Hematopoietic multipotent progenitor cell treated with erythropoietin and hydrocortisone succinate and interleukin-3 and kit ligand, for 15 days (in vitro differentiated cells): ENCODE data around the gene MTREX.

Source experiments
- DNase-seq: peaks from one replicate; pipeline ENCODE4 v3.0.0-alpha.2; 2015; ENCODE audit warnings: low spot score

MTREX gene

DNA sequence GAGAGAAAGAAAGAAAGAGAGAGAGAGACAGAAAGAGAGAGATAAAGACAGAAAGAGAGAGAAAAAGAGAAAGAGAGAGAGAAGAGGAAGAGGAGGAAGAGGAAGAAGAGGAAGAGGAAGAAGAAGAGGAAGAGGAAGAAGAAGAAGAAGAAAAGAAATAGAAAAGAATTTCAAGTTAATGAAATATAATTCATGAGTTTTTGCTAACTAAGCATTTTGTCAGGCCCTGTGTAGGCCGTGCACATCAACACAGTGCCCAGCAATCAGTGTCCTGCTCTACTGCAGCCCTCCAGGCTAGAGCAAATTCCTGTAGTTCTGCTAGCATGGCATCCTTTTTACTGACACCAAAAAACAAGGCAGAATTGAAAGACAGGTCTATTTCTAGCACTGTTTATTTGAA is 164.9 kb downstream of the MTREX start:
- DNase-seq, result no peak
